ENCODE data around the gene ALDH1A3.

Gene ALDH1A3

DNA sequence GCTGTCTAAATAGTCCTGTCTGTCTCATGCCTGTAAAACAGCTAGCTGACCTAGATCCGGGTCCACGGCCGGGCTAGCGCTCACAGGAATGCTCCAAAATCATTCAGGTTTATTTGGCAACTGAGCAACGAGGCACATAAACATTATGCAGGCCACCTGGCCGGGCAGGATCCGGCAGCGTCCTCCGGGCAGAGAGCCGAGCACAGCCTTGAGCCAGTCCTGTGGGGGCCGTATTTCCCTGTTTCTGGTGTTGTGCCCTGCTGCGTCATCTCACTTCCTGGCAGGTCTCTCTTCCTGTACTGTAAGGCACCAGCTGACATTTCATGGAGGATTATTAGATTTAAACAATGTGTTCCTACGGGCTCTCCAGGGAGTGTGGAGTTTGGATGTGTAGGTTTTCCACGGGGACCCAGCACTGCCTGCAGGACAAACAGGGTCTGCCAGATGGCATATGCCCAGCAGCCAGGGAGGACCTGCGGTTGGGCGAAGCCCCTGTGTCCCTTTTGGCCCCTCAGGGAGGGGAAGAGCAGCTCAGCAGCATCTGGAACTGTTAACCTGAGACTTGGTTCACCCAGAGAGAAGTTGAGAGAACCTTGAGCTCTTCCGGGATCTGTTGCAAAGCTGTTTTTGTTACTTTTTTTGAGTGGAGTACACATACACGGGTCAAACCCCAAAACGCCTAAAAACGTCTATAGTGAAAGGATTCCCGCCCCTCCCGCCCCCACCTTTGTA lies 23.0 kb downstream of the ALDH1A3 start:
- DNase-seq, result peak; percentile 58

- DNase-seq, result no peak
These were observed 23.5 kb downstream of the ALDH1A3 start for GRCh38 chr15:100903168-100903554.

- DNase-seq, result no peak
These were observed 26.2 kb downstream of the ALDH1A3 start for GRCh38 chr15:100905850-100906249.

- DNase-seq, result no peak
These were observed 28.8 kb downstream of the ALDH1A3 start for GRCh38 chr15:100908466-100908865.

GRCh38 chr15:100909565-100909964 lies 29.9 kb downstream of the ALDH1A3 start:
- DNase-seq, result no peak

DNA sequence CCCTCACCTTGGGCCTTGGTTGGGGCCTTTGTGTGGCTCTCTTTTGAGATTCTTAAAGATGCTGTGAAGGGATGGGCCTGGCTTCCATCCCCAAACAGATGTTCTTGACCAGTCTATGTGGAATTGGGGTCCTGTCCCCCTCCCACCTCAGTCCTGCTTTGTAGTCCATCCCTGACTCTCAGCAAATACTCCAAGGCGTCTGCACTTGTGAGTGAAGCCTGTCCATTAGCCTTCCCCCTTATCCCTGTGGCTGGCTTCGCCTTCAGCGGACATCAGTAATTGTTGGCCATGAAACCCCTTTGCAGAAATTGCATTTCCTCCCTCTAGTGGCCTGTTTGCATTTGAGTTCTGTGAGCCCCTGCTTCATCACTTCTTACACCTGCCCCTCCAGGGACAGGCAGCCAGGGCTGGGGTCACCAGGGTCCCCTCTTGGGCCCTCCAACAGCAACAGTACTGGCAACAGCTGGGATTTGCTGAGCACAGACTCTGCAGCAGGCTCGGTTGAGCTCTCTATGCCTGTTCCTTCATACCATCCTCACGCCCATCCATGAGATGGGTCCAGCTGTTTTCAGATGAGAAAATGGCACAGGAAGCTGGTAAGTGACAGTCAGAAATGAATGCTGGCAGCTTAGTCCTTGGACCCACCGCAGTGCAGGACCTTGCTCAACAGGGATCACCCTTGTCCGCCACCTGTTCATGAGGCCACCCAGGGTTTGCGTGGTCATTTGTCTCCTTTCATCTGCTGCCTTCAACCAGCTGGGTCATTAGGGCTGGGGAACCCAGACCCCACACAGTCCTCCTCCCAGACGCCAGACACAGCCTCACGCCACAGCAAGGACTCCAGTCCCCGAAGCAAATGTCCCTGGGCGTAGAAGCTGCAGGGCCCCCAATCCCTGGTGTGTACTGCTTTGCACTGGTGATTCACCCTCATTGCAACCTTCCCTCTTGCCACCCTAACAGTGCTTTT lies 30.6 kb downstream of the ALDH1A3 start:
- no peak for DNase-seq

GRCh38 chr15:100911086-100911485 lies 31.5 kb downstream of the ALDH1A3 start:
- no peak for DNase-seq

- DNase-seq, result no peak
These were observed 34.3 kb downstream of the ALDH1A3 start for GRCh38 chr15:100913961-100914360.

DNA sequence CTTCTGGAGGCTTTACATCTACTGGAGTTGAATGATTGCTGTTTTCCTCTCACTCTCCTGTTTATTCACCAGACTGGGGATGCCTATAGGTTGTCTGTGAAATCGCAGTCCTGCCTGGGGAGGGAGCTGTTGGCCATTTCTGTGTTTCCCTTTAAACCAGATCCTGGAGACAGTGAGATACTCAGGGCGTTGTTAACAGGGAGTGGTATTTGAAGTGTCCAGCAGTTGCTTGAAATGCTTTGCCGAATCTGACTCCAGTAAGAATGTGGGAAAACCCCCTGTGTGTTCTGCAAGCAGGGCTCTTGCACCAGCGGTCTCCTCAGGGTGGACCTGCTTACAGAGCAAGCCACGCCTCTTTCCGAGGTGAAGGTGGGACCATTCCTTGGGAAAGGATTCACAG lies 35.2 kb downstream of the ALDH1A3 start:
- DNase-seq, result no peak

GRCh38 chr15:100918034-100918689 lies 38.5 kb downstream of the ALDH1A3 start:
- no peak for DNase-seq

GRCh38 chr15:100918690-100919480 lies 39.3 kb downstream of the ALDH1A3 start, which contains the start of gene LRRK1:
Gene LRRK1, plus strand, starts transcription at chr15:100919357. Its CDS starts 5,276 bp downstream, at chr15:100924633.
- no peak for DNase-seq

GRCh38 chr15:100919481-100920405 lies 40.1 kb downstream of the ALDH1A3 start:
- no peak for DNase-seq

DNA sequence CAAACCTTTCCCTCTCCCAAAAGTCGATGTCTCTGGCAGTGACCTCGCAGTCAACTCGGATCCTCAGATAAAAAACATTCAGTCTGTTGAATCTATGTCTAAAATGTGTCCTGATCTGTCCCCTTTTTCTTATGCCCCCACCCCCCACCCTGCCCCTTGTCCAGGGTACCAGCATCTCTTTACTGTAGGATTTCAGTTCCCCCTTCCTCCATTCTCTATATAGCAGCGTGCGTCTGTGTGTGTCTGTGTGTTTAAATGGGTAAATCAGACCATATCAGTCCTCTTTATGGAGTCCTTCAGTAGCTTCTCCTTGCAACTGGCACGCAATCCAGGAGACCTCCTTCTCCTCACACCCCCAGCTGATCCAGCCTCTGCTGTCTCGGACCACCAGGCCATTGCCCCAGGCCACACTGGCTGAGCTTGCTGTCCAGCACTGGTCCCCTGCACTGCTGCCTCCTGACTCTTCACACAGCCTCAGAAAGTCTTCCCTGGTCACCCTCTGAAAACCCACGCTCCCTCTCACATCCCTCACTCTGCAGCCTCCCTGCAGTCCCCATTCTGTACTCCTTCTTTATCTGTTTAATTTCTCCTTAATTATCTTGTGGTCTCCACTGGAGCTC lies 41.0 kb downstream of the ALDH1A3 start:
- DNase-seq, result no peak

DNA sequence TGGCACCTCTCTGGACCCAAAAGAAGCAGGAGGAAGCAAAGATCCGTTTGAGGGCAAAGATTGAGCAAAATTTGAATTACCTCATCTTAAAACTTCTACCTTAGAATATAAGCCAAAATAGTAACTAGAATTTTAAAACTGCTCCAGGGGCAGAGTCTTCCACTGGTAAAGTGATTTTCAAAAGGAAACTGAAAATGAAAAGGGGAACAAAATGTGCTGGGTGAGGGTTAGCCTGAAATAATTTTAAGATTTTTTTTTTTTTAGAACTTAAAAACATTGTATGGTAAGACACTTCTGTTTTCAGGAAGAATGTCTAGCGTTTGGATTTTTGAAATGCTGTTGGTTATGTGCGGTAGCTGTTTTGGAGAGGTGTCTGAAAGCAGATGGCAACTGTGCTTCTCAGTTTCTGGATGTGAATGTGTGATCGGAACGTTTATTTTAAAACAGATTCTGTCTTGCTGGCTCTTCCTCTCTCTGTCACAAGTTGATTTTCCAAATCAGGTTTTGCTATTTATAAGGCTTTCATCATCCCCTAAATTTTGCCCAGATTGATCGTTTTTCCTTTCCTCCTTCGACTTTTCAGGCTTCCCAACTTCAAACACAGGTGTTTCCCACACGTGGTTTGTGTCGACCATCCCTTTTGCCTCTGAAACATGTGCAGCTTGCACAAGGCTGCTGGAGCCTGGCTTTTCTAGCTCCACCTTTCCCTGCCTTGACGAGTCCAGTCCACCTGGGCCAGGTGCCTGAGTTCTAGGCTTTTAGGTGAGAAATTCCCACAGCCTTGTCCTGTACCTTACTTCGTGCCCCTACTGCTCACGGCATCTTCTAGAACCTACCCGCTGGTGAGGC lies 42.8 kb downstream of the ALDH1A3 start:
- no peak for DNase-seq

GRCh38 chr15:100923076-100923475 lies 43.4 kb downstream of the ALDH1A3 start:
- DNase-seq, result no peak

- no peak for DNase-seq
These were observed 44.3 kb downstream of the ALDH1A3 start for GRCh38 chr15:100923902-100924301.

DNA sequence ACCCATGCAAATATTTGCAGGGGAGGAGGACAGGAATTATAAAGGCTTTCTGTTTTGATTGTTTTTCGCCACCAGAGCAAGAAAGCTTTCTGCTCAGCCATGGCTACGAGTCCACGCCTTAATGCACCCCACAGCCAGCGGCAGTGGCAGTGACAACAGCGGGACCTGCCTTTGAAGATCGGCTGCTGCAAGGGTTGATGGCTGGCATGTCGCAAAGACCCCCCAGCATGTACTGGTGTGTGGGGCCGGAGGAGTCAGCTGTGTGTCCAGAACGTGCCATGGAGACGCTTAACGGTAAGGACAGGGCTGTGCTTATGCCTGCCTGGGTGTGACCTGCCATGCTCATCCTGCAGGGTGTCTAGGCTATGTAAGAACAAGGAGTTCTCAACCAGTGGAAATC lies 44.8 kb downstream of the ALDH1A3 start:
- DNase-seq, result no peak

DNA sequence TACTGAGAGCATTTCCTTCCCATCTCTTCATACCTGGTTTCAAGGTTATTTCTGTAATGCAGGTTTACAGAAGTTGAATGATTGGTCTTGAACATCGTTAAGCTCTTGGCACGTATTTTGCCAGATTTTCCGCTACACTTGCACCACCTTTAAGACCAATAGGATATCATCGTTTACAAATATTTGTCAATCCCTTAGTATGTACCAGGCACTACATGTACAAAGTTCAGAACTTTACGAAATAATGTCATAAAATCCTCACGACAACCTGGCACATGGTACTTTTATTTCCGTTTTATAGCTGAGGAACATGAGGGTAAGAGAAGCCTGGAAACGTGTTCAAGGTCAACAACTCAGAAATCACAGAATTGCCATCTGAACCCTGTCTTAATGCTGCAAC lies 45.8 kb downstream of the ALDH1A3 start:
- no peak for DNase-seq

DNA sequence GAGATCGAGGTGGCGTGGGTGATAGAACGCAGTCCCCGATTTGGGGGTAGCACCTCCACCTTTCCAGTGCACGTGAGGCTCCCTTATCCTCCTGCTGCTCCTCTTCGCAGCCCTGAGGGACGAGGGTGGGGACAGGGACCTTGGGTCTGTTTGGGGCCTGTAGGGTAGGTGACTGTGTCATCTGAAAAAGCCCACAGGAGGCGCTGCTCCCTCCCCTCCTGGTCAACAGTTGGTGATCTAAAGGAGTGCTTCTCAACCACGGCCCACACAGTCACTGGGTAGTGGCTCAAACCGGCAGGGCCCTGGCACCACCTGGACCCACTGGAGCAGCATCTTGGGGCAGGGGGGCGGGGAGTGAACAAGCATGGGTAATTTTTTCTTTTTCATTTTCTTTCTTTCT lies 46.6 kb downstream of the ALDH1A3 start:
- no peak for DNase-seq
